Left ventricle myocardium inferior (tissue), 1 donor: Measurements from ENCODE around the gene GSX2. TPM values are rescaled to one million over a fixed set of nuclear protein-coding genes. Genes with fewer than 3 reads are reported as not detected.

Experiments used
- DNase-seq: peaks from one replicate; pipeline ENCODE4 v3.0.0-alpha.2; 2020
- H3K27ac ChIP-seq: fragments of 200-600 bp; replicated peaks from 2 replicates; pipeline ENCODE4 v1.8.0; 2021
- H3K27me3 ChIP-seq: fragments of 200-600 bp; 2 replicates; pipeline ENCODE4 v1.8.0; 2021; ENCODE audit warnings: low read depth
- H3K36me3 ChIP-seq: fragments of 200-600 bp; 2 replicates; pipeline ENCODE4 v1.8.0; 2021
- H3K4me1 ChIP-seq: fragments of 200-600 bp; 2 replicates; pipeline ENCODE4 v1.8.0; 2021
- H3K4me3 ChIP-seq: fragments of 200-600 bp; 2 replicates; pipeline ENCODE4 v1.8.0; 2021; ENCODE audit warnings: mild to moderate bottlenecking, moderate library complexity
- H3K9me3 ChIP-seq: fragments of 200-600 bp; replicated peaks from 2 replicates; pipeline ENCODE4 v1.8.0; 2021
- intact Hi-C: fragments of 100-400 bp; cut with micrococcal nuclease; formaldehyde crosslinking; loops from one replicate; pipeline ENCODE4 v1.11.0; 2022
- total RNA-seq: library from RNA; stranded (reverse); fragmentation: NEBNext Ultra II Directional; extraction: Animal tissue kit (Norgen Biotek cat#: 25700); gene quantifications from one replicate; pipeline ENCODE4 v1.2.1, GENCODE V29; 2021
- TF ChIP-seq, protein P1 (sequence below): fragments of 200-600 bp; IDR thresholded peaks from 2 replicates; pipeline ENCODE4 v1.8.0; 2021; ENCODE audit warnings: antibody characterized with exemption, mild to moderate bottlenecking, borderline replicate concordance
- donor health status: DM: no; HTN: yes; CAD: no; lungs with severe emphysema.

GSX2 gene
- total RNA-seq, 1 donor from 2014 or later = not detected

- DNase-seq = no peak
These were observed 41.8 kb upstream of the GSX2 start for GRCh38 chr4:54058171-54058570.

GRCh38 chr4:54060116-54060515 is 39.8 kb upstream of the GSX2 start:
- Histone ChIP-seq H3K27ac (no peak overlapping the region), H3K4me1 (peaks cover 90% of the 10 kb centered on the region), H3K36me3 (no peaks in the 10 kb centered on the region), H3K27me3 (no peaks in the 10 kb centered on the region), H3K4me3 (no peak overlapping the region), H3K9me3 (no peaks in the 10 kb centered on the region)
- intact Hi-C loops = no loop called here
- DNase-seq = no peak
- TF ChIP-seq, protein P1, sequence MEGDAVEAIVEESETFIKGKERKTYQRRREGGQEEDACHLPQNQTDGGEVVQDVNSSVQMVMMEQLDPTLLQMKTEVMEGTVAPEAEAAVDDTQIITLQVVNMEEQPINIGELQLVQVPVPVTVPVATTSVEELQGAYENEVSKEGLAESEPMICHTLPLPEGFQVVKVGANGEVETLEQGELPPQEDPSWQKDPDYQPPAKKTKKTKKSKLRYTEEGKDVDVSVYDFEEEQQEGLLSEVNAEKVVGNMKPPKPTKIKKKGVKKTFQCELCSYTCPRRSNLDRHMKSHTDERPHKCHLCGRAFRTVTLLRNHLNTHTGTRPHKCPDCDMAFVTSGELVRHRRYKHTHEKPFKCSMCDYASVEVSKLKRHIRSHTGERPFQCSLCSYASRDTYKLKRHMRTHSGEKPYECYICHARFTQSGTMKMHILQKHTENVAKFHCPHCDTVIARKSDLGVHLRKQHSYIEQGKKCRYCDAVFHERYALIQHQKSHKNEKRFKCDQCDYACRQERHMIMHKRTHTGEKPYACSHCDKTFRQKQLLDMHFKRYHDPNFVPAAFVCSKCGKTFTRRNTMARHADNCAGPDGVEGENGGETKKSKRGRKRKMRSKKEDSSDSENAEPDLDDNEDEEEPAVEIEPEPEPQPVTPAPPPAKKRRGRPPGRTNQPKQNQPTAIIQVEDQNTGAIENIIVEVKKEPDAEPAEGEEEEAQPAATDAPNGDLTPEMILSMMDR = no peak

More at GRCh38 chr4:54058171-54058570, 41.8 kb upstream of the GSX2 start:
- no peak overlapping the region for H3K4me3 ChIP-seq
- no peaks in the 10 kb centered on the region for H3K27me3 ChIP-seq
- intact Hi-C loops = no loop called here
- TF ChIP-seq, protein P1 = no peak
- no peaks in the 10 kb centered on the region for H3K36me3 ChIP-seq
- no peak overlapping the region for H3K27ac ChIP-seq
- no peaks in the 10 kb centered on the region for H3K9me3 ChIP-seq
- peaks cover 82% of the 10 kb centered on the region for H3K4me1 ChIP-seq

DNA sequence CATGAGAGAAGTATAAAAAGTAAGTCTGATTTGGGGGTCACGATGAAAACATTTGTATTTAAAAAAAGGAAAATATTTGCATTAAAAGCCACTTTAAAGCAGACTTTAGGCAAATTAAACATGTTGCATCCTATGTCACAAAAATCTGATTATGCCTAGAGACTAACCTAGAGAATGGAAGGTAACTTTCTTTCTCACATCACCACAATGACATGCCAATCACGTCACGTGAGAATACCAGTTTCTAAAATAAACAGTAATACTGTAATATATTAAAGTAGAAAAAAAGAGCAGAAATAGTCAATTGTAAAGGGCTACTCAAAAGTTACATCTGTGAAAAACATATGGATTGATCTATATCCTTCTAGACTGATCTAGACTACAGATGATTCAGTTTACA is 38.9 kb upstream of the GSX2 start:
- no peaks in the 10 kb centered on the region for H3K36me3 ChIP-seq
- no peaks in the 10 kb centered on the region for H3K27me3 ChIP-seq
- no peaks in the 10 kb centered on the region for H3K9me3 ChIP-seq
- intact Hi-C loops = no loop called here
- peaks cover 97% of the 10 kb centered on the region for H3K4me1 ChIP-seq
- peak overlapping the region; percentile 99 for H3K4me3 ChIP-seq
- TF ChIP-seq, protein P1 = no peak
- DNase-seq = no peak
- no peak overlapping the region for H3K27ac ChIP-seq

DNA sequence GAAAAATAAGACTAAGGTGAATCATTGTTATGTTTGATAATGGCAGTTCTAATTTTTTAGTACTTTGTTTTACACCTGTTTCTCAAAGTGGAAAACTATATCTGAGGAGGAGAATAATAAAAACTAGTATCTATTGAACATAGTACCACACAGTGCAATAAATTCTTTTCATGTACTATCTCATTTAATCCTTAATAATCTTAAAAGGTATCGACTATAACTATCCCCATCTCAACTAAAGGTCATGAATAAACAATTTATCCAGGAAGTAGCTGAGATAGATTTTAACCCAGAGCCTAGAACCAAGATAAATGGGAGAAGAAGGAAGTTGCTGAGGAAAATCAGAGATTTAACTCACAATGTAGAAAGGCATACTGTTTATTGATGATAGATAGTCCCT is 38.1 kb upstream of the GSX2 start:
- Histone ChIP-seq H3K4me3 (peak overlapping the region; percentile 99), H3K27me3 (no peaks in the 10 kb centered on the region), H3K9me3 (no peaks in the 10 kb centered on the region), H3K4me1 (peaks cover 97% of the 10 kb centered on the region), H3K36me3 (no peaks in the 10 kb centered on the region), H3K27ac (no peak overlapping the region)
- intact Hi-C loops = no loop called here
- TF ChIP-seq, protein P1 = no peak
- DNase-seq = no peak

DNA sequence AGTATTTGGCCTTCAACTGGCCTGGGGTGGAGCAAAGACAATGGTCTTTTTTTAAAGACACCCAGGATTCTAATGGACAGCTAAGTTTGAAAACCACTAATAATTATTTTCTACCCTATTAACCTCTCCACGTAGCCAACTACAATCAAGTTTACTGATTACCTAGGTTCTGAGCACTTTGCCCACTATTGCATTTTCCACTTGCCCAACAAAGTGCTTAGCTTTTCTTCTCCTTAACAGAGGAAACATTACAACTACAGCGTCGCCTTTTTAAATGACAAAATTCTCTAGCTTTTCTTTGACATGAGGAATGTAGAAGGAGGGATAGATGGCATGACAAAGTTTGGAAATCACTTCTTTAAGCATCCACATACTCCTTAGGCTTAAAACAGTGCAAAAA is 37.6 kb upstream of the GSX2 start:
- no peak overlapping the region for H3K27ac ChIP-seq
- DNase-seq = no peak
- H3K9me3 ChIP-seq = no peaks in the 10 kb centered on the region
- H3K4me3 ChIP-seq = peak overlapping the region; percentile 99
- H3K36me3 ChIP-seq = no peaks in the 10 kb centered on the region
- H3K4me1 ChIP-seq = peaks cover 95% of the 10 kb centered on the region
- no peaks in the 10 kb centered on the region for H3K27me3 ChIP-seq
- intact Hi-C loops = no loop called here
- TF ChIP-seq, protein P1 = no peak

GRCh38 chr4:54063229-54063628 is 36.7 kb upstream of the GSX2 start:
- H3K9me3 ChIP-seq = peaks cover 3% of the 10 kb centered on the region
- peak overlapping the region; percentile 96 for H3K27ac ChIP-seq
- intact Hi-C loops = no loop called here
- TF ChIP-seq, protein P1 = no peak
- H3K4me1 ChIP-seq = peaks cover 89% of the 10 kb centered on the region
- no peaks in the 10 kb centered on the region for H3K36me3 ChIP-seq
- no peaks in the 10 kb centered on the region for H3K27me3 ChIP-seq
- no peak for DNase-seq
- peak overlapping the region; percentile 99 for H3K4me3 ChIP-seq
